IgD-negative memory B cell (primary cell): ENCODE measurements around the gene SLC12A9. TPM values are rescaled to one million over a fixed set of nuclear protein-coding genes. Genes with fewer than 3 reads are reported as not detected.

ENCODE experiments used
- H3K27ac Mint-ChIP-seq, 3 donors: one replicate each; pipeline ENCODE4 v1.8.0; 2020 to 2022; ENCODE audit warnings: mild to moderate bottlenecking in 3 of 3, mixed read lengths in 3 of 3, moderate library complexity in 1 of 3
- H3K27me3 Mint-ChIP-seq: one replicate; pipeline ENCODE4 v1.8.0; 2021; ENCODE audit warnings: mixed read lengths
- H3K36me3 Mint-ChIP-seq: one replicate; pipeline ENCODE4 v1.8.0; 2020; ENCODE audit warnings: mild to moderate bottlenecking, mixed read lengths
- H3K4me1 Mint-ChIP-seq, 3 donors: one replicate each; pipeline ENCODE4 v1.8.0; 2020 to 2022; ENCODE audit warnings: mixed read lengths in 3 of 3, mild to moderate bottlenecking in 1 of 3
- H3K4me3 Mint-ChIP-seq, 4 donors: one replicate each; pipeline ENCODE4 v1.8.0; 2020 to 2022; ENCODE audit warnings: mild to moderate bottlenecking in 4 of 4, mixed read lengths in 4 of 4, moderate library complexity in 3 of 4
- H3K9me3 Mint-ChIP-seq, 3 donors: one replicate each; pipeline ENCODE4 v1.8.0; 2020 to 2021; ENCODE audit warnings: mixed read lengths in 3 of 3, mild to moderate bottlenecking in 1 of 3
- polyA plus RNA-seq: library from polyadenylated mRNA; unstranded; fragments of 300-500 nt; fragmentation: Illumina TruSeq; gene quantifications from one replicate; pipeline ENCODE4 v1.2.3, GENCODE V29; 2021

Gene SLC12A9
- polyA plus RNA-seq, 1 donor from 2014 or later, result 11.4 TPM

DNA sequence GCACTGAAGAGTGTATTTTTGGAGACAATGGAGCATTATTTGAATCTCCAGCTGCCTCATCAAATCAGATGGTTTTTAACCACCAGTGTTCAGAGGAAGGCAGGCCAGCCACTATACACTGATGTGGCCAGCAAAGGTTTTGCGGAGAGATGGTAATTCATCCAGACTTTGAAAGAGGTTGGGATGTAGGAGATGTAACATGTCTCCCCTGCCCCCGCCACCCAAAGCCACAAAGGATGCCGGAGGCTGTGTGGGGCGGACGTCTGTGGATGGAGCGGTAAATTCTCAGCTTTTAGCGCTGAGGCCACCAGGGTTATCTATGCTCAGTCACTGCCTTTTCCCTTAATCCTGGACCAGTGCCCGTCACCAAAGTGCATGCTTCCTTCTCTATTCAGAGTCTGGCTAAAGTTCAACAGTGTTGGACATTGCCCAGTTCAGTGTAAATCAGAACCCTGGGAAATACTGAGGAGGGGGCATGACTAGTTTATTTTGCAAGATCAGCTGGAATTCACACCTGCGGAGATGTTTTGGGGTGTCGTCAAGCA is 11.0 kb downstream of the SLC12A9 start:
- Mint-ChIP-seq H3K27ac (no peak overlapping the region), H3K4me3 (peak overlapping the region in 1 of 4 donors; percentile 17), H3K4me1 (peaks cover 4 to 5% (median 4%) of the 10 kb centered on the region in 3 donors), H3K9me3 (no peaks in the 10 kb centered on the region), H3K36me3 (no peaks in the 10 kb centered on the region), H3K27me3 (no peaks in the 10 kb centered on the region)

DNA sequence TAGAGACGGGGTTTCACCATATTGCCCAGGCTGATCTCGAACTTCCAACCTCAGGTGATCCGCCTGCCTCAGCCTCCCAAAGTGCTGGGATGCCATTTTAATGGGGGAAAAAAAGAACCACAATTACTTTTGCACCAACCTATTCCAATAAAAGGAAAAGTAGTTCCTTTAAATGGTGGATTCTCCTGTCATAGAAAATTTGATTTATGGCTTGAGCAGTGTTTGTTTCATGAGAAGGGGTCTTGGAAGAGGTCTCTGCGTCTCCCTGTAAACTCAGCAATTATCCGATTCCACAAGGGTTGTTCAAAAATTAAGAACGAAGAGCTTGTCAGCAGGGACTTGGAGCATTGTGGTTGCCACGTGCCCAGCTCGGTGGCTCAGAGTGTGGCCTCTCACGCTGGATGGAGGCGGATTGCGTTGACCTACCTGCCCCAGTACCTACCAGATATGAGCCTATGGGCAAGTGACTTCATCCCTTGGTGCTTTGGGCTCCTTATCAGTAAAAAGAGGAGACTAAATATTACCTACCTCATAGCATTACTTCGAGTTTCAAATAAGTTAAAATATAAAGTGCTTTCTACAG is 11.8 kb downstream of the SLC12A9 start:
- Mint-ChIP-seq H3K27me3 (no peaks in the 10 kb centered on the region), H3K36me3 (no peaks in the 10 kb centered on the region), H3K4me3 (peak overlapping the region in 1 of 4 donors; percentile 54), H3K27ac (peak overlapping the region in 1 of 3 donors; percentile 39), H3K4me1 (peaks cover 4 to 5% (median 4%) of the 10 kb centered on the region in 3 donors), H3K9me3 (no peaks in the 10 kb centered on the region)

DNA sequence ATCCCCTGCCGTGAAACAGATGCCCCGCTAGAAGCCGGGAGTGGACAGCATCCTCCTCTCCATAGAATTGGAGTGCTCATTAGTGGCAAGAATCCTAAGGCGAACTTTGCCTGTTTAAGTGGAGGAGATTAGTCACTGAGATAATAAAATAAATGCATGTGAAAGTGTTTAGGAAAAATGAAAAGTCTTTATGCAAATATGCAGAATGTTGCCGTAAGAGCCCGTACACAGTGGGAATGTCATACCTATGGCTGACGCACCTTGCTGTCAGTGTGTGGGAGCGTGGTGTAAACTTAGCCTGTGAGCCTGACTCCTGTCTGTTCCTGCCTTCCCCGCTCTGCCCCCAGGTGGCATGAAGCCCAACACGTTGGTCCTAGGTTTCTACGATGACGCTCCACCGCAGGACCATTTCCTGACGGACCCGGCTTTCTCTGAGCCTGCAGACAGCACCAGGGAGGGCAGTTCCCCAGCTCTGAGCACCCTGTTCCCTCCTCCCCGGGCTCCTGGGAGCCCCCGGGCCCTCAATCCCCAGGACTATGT is 12.9 kb downstream of the SLC12A9 start:
- Mint-ChIP-seq H3K27ac (peak overlapping the region in 1 of 3 donors; percentile 42), H3K4me1 (peaks cover 0 to 5% (median 4%) of the 10 kb centered on the region in 3 donors), H3K9me3 (no peaks in the 10 kb centered on the region), H3K36me3 (no peaks in the 10 kb centered on the region), H3K27me3 (no peaks in the 10 kb centered on the region), H3K4me3 (peak overlapping the region in 2 of 4 donors; percentile 34 to 75)

DNA sequence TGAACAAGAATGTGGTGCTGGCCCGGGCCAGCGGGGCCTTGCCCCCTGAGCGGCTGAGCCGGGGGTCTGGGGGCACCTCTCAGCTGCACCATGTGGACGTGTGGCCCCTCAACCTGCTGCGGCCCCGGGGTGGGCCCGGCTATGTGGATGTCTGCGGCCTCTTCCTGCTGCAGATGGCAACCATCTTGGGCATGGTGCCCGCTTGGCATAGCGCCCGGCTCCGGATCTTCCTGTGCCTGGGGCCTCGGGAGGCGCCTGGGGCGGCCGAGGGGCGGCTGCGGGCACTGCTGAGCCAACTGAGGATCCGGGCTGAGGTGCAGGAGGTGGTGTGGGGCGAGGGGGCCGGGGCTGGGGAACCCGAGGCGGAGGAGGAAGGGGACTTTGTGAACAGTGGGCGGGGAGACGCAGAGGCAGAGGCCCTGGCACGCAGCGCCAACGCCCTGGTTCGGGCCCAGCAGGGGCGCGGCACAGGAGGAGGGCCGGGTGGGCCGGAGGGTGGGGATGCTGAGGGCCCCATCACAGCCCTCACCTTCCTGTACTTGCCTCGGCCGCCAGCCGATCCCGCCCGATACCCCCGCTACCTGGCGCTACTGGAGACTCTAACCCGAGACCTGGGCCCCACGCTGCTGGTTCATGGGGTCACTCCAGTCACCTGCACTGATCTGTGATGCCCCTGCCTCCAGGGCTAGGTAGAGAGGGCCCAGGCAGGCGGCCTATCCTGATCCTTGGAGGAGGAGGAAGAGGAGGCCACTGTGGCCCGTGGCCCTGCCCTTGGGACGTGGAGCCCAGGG is 13.6 kb downstream of the SLC12A9 start:
- peaks cover 0 to 5% (median 4%) of the 10 kb centered on the region in 3 donors for H3K4me1 Mint-ChIP-seq
- peak overlapping the region in 2 of 4 donors; percentile 56 to 95 for H3K4me3 Mint-ChIP-seq
- no peaks in the 10 kb centered on the region for H3K9me3 Mint-ChIP-seq
- no peak overlapping the region for H3K27ac Mint-ChIP-seq
- no peaks in the 10 kb centered on the region for H3K27me3 Mint-ChIP-seq
- H3K36me3 Mint-ChIP-seq, result no peaks in the 10 kb centered on the region

DNA sequence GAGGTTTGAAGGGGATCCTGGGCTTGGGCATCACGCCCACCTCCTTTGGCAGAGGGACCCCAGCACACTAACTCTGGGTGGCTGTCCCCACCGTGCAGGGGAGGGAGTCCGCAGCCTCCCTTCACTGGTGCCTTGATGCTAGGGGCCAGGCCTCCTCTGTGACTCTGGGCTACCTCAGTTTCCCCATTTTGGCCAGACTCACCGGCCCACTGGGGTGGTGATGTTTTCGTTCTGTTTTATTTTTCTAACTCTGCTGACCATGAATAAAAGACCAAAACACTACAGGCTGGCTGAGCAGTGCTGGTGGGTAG is 14.2 kb downstream of the SLC12A9 start:
- Mint-ChIP-seq H3K9me3 (no peaks in the 10 kb centered on the region), H3K36me3 (no peaks in the 10 kb centered on the region), H3K4me1 (peaks cover 0 to 5% (median 5%) of the 10 kb centered on the region in 3 donors), H3K4me3 (peak overlapping the region in 3 of 4 donors; percentile 56 to 95 (median 86)), H3K27me3 (no peaks in the 10 kb centered on the region), H3K27ac (no peak overlapping the region)

DNA sequence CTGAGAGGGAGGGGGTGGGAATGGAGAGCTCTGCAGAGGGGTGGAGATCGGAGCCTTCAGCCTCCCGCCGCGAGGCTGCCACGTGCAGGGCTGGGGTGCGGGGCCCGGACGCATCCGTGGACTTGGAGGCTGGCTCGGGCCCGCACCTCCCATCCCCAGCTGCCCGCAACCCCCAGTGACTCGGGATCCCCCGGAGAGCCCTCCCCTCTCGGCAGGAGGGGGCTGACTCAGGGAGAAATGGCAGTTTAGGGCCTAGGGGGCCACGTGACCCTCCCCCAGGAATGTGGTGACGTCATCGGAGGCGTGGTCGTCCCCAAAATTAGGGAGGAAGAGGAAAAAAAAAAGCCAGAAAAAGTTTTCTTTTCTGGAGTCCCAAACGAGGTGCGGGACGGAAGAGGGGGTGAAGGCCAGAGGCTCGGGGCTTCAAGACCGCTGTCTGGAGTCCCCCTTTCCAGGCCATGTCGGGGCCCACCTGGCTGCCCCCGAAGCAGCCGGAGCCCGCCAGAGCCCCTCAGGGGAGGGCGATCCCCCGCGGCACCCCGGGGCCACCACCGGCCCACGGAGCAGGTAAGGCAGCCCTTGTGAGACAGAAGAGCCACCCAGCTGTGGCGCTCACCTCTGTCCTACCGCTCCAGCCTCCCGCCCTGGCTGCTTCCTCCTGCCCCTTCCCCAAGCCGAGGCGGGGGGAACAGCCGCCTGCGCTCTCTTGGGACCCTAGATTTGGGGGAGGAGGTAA is 14.7 kb downstream of the SLC12A9 start, which contains the start of gene TRIP6:
TSS of gene TRIP6 (plus strand) at position 348 of the 736 bp plus-strand sequence. CDS start at position 459, 111 bp downstream.
- peak within 1 kb of the TSS; percentile 71 to 95 (median 84) for H3K4me3 Mint-ChIP-seq
- H3K4me1 Mint-ChIP-seq, result peaks cover 0 to 6% (median 5%) of the 10 kb centered on the region in 3 donors
- H3K9me3 Mint-ChIP-seq, result no peaks in the 10 kb centered on the region
- H3K27me3 Mint-ChIP-seq, result no peaks in the 10 kb centered on the region
- H3K36me3 Mint-ChIP-seq, result no peaks in the 10 kb centered on the region
- H3K27ac Mint-ChIP-seq, result peak within 1 kb of the TSS; percentile 39 to 74 (median 71)

DNA sequence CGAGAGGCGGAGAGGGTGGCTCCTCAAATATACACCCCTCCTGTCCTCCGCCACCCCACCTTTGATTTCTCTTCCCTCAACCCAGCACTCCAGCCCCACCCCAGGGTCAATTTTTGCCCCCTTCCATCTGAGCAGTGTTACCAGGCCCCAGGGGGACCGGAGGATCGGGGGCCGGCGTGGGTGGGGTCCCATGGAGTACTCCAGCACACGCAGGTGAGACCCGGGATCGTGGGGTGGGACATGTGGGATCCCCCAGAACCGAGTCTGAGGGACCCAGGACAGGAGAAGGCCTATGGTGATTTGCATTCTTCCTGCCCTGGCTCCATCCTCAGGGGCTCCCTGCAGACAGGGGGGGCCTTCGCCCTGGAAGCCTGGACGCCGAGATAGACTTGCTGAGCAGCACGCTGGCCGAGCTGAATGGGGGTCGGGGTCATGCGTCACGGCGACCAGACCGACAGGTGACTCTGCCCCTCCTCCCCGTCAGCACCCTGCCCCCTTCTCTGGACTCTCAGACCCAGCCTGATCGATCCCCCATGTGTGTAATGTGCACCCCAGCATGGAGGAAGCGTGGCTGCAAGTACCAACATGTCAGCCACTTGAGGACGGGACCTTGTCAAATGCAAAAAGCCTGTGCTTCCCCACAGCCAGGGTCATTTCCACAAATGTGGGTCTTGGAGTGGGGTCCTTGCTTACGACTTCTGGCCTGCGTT is 15.4 kb downstream of the SLC12A9 start:
- H3K4me3 Mint-ChIP-seq, result peak overlapping the region; percentile 71 to 88 (median 84)
- peaks cover 0 to 6% (median 5%) of the 10 kb centered on the region in 3 donors for H3K4me1 Mint-ChIP-seq
- H3K27ac Mint-ChIP-seq, result peak overlapping the region; percentile 39 to 74 (median 71)
- H3K36me3 Mint-ChIP-seq, result peaks cover 3% of the 10 kb centered on the region
- H3K9me3 Mint-ChIP-seq, result no peaks in the 10 kb centered on the region
- no peaks in the 10 kb centered on the region for H3K27me3 Mint-ChIP-seq

DNA sequence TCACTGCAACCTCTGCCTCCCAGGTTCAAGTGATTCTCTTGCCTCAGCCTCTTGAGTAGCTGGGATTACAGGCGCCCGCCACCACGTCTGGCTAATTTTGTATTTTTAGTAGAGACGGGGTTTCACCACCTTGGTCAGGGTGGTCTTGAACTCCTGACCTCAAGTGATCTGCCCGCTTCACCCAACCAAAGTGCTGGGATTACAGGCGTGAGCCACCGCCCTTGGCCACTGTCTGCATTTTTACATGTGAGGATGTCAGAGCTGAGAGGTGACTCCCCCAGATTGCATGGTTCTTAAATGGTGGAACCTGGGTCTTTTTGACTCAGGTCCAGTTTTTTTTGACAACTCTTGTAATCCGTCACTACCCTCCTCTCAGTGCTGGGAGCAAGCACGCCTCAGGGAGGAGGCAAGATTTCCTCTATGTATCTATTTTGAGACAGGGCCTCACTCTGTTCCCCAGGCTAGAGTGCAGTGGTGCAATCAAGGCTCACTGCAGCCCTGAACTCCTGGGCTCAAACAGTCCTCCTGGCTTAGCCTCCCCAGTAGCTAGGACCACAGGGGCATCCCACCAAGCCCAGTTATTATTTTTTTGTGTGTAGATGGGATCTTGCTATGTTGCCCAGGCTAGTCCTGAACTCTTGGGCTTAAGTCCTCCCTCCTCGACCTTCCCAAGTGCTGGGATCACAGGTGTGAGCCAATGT is 21.2 kb downstream of the SLC12A9 start:
- Mint-ChIP-seq H3K4me3 (peak overlapping the region; percentile 43 to 99 (median 82)), H3K4me1 (peaks cover 23 to 32% (median 25%) of the 10 kb centered on the region in 3 donors), H3K27ac (peak overlapping the region; percentile 97 to 99 (median 98))

DNA sequence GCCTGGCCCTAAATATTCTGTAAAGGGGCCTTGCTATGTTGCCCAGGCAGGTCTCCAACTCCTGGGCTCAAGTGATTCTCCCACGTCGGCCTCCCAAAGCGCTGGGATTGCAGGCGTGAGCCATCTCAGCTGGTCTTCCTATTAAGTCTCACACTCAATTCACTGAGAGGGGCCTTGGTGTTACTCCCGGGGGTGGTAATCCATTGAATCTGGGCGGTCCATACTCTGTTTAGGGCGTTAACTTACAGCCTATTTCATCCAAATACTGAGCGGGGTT is 21.7 kb downstream of the SLC12A9 start:
- Mint-ChIP-seq H3K27me3 (no peaks in the 10 kb centered on the region), H3K36me3 (peaks cover 3% of the 10 kb centered on the region), H3K9me3 (peaks cover 0 to 4% (median 0%) of the 10 kb centered on the region in 3 donors), H3K27ac (peak overlapping the region; percentile 97 to 99 (median 98)), H3K4me3 (peak overlapping the region; percentile 98 to 100 (median 99)), H3K4me1 (peaks cover 24 to 32% (median 25%) of the 10 kb centered on the region in 3 donors)

More for the DNA sequence above, 21.2 kb downstream of the SLC12A9 start:
- Mint-ChIP-seq H3K9me3 (peaks cover 0 to 4% (median 0%) of the 10 kb centered on the region in 3 donors), H3K27me3 (no peaks in the 10 kb centered on the region), H3K36me3 (peaks cover 3% of the 10 kb centered on the region)

DNA sequence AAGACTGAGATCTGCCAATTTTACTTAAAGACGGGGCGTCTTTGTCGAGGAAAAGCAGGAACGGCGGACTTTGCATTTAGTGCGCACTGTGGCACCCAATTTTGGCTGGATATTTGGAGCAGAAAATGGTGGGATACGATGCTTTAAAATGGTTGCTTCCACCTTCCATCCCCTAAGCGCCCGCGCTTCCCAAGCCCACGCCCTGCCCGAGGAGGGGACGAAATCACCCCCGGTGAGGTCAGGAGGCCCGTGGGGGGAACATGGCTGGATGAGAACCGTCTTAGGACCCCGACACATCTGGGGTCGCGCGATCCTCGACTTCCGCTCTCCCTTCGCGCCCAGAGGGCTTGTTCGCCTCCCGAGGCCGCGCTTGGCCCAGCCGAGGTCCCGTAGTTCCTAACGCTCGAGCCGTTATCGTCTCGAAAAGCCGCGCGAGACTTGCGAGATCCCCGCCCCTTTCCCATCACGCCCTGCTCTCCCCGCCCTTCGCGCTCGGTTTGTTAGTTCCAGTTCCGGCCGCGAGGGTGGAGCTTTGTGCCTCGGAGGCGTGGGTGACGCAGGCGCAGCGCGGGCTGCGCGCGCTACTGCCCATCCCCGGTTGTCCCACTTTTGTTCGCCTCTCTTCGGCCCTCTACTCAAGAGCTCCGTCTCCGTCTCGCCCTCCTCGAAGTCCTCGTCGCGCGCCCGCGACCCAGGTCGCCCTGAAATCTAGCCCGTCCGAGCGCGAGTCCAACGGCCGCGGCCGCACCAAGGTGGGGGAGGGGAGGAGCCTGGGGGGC is 22.3 kb downstream of the SLC12A9 start, which contains the start of gene SRRT:
TSS of gene SRRT (plus strand) at position 527 of the 779 bp plus-strand sequence. CDS start 488 bp downstream, outside the sequence.
- peaks cover 25 to 35% (median 25%) of the 10 kb centered on the region in 3 donors for H3K4me1 Mint-ChIP-seq
- H3K4me3 Mint-ChIP-seq, result peak within 1 kb of the TSS; percentile 98 to 100 (median 99)
- no peaks in the 10 kb centered on the region for H3K27me3 Mint-ChIP-seq
- peak within 1 kb of the TSS; percentile 97 to 99 (median 98) for H3K27ac Mint-ChIP-seq
- H3K9me3 Mint-ChIP-seq, result peaks cover 0 to 4% (median 0%) of the 10 kb centered on the region in 3 donors
- peaks cover 5% of the 10 kb centered on the region for H3K36me3 Mint-ChIP-seq

DNA sequence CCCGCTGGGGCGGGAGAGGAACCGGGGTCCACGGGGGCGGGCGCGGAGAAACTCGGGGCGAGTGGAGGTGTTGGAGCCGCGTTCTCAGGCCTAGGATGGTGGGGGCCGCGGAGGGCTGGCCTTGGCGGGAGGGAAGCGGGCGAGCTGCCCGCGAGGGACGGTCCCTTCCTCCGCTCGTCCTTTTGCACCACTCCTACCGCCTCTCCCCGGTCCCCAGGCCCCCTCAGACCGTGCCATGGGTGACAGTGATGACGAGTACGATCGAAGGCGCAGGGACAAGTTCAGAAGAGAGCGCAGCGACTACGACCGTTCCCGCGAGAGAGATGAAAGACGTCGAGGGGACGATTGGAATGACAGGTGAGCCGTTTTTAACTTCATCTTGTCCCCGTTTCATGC is 22.8 kb downstream of the SLC12A9 start:
- peak overlapping the region; percentile 98 to 100 (median 99) for H3K4me3 Mint-ChIP-seq
- peaks cover 6% of the 10 kb centered on the region for H3K36me3 Mint-ChIP-seq
- H3K4me1 Mint-ChIP-seq, result peaks cover 25 to 38% (median 28%) of the 10 kb centered on the region in 3 donors
- no peaks in the 10 kb centered on the region for H3K27me3 Mint-ChIP-seq
- peaks cover 0 to 4% (median 0%) of the 10 kb centered on the region in 3 donors for H3K9me3 Mint-ChIP-seq
- H3K27ac Mint-ChIP-seq, result peak overlapping the region; percentile 97 to 99 (median 98)

DNA sequence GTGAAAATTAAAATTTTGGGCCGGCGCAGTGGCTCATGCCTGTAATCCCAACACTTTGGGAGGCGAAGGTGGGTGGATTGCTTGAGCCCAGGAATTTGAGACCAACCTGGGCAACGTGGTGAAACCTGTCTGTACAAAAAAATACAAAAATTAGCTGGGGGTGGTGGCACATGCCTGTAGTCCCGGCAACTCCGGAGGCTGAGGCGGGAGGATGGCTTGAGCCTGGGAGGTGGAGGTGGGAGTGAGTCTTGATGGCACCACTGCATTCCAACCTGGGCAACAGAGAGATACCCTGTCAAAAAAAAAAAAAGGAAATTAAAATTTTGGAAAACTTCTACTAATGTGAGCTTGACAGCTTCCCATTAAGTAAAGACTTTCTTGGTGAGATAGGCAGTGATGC is 25.5 kb downstream of the SLC12A9 start:
- peak overlapping the region in 1 of 4 donors; percentile 67 for H3K4me3 Mint-ChIP-seq
- no peaks in the 10 kb centered on the region for H3K27me3 Mint-ChIP-seq
- peaks cover 0 to 4% (median 0%) of the 10 kb centered on the region in 3 donors for H3K9me3 Mint-ChIP-seq
- H3K36me3 Mint-ChIP-seq, result peaks cover 3% of the 10 kb centered on the region
- H3K27ac Mint-ChIP-seq, result peak overlapping the region in 2 of 3 donors; percentile 43 to 73
- H3K4me1 Mint-ChIP-seq, result peaks cover 25 to 39% (median 32%) of the 10 kb centered on the region in 3 donors

DNA sequence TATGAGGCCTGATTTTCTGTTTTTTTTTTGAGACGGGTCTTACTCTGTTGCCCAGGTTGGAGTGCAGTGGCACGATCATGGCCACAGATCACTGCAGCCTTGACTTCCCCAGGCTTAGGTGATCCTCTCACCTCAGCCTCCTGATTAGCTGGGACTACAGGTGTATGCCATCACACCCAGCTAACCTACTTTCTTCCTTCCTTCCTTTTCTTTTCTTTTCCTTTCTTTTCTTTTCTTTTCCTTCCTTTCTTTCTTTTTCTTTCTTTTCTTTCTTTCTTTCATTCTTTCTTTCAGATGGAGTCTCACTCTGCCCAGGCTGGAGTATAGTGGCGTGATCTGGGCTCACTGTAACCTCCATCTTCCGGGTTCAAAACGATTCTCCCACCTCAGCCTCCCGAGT is 26.2 kb downstream of the SLC12A9 start:
- H3K4me1 Mint-ChIP-seq, result peaks cover 25 to 38% (median 30%) of the 10 kb centered on the region in 3 donors
- peaks cover 3% of the 10 kb centered on the region for H3K36me3 Mint-ChIP-seq

More for the DNA sequence above, 26.2 kb downstream of the SLC12A9 start:
- Mint-ChIP-seq H3K4me3 (peak overlapping the region in 3 of 4 donors; percentile 46 to 67 (median 52)), H3K9me3 (peaks cover 0 to 4% (median 0%) of the 10 kb centered on the region in 3 donors), H3K27me3 (no peaks in the 10 kb centered on the region), H3K27ac (peak overlapping the region in 2 of 3 donors; percentile 43 to 73)
